Amniotic stem cell (primary cell): ENCODE data around the gene SCN9A.
"Not testable (repeated sequence)": the region's sequence is repeated elsewhere in the genome, so short reads cannot be mapped to it uniquely, and the experiment has no call there.

ENCODE experiments used
- DNase-seq: peaks from one replicate; lab custom pipeline; 2025; lab: John Stamatoyannopoulos, UW

The SCN9A gene

DNA sequence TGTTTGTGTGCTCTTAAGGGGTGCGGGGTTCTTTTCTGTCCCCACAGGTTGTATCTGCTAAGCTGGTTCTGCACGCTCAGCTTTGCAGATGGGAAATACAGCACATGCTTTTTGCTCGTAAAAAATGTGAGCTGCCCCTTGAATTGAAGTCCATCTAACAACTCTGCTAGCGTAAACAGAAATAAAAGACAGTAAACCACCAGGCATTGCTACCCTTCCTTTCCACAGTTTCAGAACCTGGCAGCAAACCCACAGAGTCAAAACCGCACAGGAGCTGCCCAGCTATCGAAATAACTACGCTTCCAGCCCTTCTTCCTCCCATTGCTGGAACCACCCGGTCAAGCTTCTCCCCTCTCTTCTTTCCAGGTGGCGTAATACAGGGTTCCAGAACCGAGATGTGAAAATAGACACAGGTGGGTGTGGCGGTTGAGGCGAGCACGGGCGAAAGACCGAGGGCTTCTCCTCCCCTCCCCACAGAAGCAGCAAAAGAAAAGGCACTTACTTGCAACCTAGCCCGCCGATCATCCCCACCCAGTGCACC, 479 bp downstream of the SCN9A start:
- no peak for DNase-seq

DNA sequence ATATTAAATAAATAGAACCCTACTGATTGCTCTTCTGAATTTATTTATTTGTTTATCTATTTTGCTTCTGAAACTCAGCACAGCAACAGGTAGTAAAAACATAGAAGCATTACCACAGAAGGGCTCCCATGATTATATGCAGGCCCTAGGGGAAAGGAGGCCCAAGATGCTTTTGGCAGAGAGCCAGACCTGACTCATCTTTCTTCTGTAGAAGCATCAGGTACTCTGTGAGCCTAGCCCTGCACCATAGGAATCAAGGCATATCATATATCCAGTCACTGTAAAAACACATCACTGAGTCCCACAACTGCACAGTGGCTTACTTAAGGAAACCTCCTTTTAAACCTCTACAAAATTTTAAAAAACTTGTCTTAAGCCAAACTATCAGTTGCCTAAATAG, 1.8 kb downstream of the SCN9A start:
- peak; percentile 73 for DNase-seq

DNA sequence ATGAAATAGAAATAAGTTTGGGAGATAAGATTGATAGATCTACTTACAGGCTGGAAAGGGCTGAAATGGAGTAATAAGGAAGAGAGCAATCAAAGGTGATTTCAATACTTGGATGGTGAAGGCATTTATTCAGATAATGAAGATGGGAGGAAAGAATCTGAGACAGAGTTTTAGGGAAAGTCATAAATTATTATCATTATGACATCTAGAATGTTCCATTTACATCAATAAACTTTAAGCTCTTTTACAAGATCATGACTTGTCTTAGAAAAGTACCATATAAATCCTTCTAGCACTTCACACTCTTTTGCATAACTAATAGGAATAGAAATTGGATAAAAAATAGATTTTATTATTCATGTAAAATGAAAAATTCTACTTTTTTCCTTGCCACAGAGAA, 2.2 kb downstream of the SCN9A start:
- DNase-seq, result no peak

DNA sequence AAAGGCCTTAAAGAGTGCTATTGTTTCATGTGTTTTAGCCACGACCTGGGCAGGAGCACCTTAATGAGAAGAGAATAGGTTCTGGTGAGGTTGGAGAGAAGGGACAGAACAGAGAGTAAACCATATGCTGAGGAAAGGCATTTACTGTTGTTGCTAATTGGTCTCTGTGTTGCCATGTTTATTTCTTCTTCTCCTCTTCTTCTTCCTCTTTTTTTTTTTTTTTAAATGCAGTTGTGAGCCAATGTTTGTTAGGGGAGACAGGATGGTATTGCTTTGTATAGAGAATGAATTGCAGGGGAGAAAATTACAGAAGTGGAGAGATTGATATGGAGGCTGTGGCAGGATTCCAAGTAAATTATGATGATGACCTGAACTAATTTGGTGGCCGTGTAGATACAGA, 2.6 kb downstream of the SCN9A start:
- no peak for DNase-seq

DNA sequence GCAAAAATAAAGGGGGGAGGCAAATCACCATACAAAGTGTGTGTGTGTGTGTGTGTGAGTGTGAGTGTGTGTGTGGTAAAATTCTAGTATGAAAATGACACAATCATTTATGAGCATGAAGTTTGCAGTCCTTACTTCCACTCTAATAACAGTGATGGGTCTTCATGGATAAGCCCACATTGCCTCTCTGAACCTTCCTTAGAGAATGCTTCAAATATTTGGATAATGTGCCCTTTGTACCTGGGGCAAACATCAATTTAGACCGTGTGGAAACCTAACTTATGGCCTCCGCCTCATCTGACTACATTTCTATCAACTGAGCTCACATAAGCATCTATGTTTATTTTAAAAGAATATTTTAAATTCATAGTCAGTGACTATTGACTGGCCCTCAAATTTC, 3.7 kb downstream of the SCN9A start:
- DNase-seq, result no peak

DNA sequence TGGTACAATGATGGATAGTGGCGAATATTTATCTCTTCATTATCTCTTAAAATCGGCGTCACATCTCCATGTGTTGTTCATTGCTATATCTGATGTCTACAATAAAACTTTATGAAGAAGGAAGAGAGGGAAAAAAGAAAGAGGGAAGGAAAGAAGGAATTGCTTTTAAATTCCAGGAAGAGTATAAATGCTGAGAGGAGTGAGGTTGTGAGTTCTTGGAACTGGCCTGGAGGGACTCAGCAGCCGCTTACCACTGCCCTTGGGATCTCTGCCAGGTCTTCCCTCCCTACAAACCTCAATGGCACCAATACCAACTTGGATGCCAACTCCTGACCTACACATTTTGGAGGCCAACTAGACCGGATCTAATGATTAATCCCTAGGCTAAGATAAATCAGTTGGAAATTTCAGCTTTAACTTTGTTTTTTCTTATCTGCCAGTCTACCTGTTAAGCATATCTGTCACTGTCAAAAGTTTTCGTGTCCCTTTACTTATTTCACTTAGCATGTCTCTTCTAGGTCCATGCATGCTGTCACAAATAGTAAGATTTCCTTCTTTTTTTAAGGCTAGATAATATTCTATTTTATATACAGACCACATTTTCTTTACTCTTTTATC, 9.8 kb downstream of the SCN9A start:
- DNase-seq, result no peak

DNA sequence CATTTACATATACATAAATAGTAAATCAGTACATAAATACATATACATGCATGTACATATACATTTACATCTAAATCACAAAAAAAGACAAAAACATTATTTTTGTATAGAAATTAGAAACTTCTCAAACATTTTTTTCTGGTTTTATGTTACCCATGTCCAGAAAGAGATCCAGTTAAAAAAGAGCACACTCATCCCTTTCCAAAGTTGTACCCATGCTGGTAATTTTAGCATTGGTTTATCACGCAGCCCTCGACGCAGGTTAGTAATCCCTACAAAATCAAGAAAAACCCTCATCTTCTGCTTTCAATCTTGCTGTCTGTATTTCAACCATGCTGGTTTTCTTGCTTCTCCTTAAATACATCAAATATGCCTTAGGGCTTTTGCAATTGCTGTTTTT, 10.5 kb downstream of the SCN9A start:
- no peak for DNase-seq

DNA sequence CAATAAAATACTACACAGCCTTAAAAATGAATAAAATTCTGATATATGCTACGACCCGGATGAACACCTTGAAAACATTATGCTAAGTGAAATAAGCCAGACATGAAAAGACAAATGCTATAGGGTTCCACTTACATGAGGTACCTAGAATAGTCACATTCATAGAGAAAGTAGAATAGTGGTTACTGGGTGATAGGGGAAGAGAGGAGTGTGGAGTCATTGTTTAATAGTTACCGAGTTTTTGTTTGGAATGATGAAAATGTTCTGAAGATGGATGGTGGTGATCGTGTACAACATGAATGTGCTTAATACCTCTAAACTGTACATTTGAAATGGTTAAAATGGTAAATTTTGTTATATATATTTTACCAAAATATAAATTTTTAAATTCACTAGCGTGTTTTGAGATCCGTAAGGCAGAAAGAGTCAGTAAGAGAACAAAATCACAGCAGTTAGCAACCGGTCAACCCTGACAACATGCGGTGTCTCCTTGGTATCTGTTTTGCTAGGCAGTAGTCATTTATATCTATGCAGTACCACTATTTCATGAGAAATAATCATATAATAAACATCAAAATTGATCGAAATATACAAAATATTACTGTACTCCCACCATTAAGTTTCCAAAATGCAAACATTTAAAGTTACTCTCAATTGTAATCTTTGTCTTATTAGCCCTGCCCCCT, 11.1 kb downstream of the SCN9A start:
- DNase-seq, result no peak

DNA sequence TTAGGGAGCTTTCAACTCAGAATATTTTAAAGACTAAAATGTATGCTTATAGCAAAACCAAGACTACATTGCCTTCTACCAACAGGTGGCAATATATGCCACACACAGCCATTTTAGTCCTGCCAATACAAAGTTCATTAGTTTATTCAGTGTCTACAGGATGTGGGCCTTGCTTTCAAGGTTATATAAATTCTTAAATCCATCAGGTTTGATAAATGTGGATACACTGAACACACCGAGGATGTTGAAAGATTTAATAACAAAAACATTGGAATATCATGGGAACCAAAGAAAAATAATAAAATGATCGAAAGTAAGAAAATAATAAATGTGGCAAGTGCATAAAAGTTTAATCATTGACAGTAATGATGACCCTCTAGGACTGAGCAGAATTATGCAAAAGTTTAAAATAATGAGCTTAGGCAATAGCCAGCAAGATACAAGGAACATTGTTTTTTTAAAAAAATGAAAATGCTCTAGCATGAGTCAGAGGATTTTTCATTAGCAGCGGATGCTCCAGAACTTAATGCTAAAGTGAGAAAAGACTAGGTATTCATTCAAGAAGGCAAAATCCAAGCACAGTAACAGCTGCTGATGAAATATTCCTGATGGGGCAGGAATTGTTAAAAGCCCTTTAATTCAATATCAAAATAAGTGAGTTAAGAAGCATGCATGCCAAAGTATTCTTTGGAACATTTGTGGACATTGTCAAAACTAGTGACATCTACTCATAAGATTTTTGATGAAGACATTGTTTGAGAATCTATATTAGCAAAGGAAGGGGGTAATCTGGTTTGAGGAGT, 14.2 kb downstream of the SCN9A start:
- DNase-seq, result no peak

DNA sequence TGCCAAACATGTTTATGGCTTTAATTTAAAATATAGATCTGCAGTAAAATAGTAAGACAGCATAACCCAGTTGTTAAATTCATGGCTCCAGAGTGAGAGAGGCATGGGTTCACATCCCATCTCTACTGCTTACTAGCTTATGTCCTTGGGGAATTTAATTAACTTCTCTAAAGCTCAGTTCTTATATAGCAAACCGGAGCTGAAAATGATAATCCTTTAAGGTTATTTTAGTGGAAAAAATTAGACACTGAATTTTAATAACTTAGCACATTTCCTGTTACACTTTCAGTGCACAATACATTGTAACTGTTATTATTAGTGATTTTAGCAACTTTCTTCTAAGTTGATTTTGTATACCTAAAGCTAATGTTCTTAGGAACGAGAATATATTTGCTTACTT, 14.8 kb downstream of the SCN9A start:
- DNase-seq, result no peak

DNA sequence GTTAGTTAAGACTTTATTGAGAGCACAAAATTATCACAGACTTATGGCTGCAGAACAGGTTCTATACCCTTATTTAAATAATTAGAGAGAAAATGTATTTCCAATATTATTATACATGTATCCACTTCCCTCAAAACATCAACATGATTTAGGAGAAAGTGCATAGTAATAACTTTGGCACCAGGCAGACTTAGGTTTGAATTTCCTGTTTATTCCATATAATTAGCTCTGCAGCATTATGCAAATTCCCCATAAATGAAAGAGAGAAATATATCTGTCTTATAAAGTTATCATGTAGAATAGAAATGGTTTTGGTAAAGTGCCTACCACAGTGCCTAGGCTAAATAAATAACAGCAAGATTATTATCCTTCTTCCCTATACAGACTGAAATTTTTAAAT, 15.3 kb downstream of the SCN9A start:
- no peak for DNase-seq

DNA sequence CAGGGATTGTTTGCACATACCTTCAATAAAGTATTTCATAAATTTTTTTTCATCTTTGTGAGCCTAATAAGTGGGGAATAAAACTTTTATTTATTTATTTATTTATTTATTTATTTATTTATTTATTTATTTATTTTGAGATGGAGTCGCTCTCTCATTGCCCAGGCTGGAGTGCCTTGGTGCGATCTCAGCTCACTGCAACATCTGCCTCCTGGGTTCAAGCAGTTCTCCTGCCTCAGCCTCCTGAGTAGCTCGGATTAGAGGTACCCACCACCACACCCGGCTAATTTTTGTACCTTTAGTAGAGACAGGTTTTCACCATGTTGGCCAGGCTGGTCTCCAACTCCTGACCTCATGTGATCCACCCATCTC, 17.8 kb downstream of the SCN9A start:
- DNase-seq, result not testable (repeated sequence)

DNA sequence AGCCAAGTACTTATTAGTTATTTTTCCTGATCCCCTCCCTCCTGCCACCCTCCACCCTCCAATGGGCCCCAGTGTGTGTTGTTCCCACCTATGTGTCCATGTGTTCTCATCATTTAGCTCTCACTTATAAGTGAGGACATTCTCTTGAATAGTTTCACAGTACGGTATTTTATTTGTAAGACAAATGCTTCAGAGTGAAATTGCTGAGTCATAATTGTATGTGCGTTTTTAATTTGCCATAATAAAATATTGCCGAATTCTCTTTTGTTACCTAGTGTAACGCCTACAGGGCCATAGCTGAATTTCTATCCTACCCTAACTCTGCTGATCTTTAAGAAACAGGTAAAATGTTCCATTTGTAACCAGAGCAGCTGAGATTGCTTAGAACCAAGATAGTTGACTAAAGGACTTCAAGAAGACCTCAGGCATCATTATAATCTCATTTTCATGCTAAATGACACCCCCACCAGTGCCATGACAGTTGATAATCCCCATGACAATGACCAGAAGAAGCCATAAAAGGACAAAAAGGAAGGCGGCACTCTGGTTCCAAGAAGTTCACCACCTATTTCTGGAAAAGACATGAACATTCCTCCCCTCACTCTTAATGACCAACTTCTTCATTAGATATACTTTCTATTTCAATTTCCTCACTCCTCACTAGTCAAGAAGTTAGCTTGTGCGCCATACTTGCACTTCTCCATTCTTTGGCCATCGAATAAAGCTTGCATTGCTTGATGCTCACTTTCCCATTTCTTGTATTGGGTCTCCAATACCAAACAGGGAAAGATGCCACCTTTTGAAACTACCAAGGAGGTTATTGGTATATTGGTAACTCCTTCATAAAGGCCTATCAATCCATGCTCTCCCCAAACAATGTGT, 18.4 kb downstream of the SCN9A start:
- DNase-seq, result no peak

DNA sequence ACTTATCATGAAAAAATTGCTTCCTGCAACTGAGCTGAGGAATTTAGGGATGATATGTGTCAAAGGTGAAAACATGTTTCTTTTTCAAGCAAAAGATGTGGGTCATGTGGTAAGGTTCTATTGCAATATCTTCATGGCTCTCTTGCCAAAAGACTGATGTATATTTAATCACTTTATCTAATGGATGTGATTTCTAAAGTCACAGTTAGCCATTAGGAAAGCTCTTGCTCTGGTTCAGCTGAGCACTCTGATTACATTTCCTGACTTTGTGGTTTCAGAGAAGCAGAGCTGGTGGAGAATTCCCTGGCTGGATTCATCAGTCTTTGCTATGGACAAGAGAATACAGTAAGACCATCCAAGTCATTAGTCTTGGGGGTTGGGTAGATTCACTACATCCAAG, 24.4 kb downstream of the SCN9A start:
- DNase-seq, result no peak

DNA sequence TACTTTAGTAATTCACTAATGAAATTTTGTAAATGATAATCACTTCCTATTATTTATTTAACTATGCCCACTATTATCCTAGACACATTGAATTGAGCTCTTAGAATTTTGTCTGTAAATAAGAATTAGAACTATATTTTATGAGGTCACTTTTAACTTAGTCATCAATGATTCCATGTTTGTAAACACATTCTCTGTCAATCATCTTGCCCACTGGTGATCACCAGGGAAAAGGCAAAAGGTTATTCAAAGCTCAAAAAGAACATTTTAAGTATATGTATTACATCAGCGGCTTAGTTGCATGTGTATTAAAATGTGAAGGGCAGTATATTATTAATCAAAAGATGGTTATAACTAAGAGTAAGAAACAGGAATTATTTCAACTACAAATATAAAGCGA, 25.2 kb downstream of the SCN9A start:
- no peak for DNase-seq

DNA sequence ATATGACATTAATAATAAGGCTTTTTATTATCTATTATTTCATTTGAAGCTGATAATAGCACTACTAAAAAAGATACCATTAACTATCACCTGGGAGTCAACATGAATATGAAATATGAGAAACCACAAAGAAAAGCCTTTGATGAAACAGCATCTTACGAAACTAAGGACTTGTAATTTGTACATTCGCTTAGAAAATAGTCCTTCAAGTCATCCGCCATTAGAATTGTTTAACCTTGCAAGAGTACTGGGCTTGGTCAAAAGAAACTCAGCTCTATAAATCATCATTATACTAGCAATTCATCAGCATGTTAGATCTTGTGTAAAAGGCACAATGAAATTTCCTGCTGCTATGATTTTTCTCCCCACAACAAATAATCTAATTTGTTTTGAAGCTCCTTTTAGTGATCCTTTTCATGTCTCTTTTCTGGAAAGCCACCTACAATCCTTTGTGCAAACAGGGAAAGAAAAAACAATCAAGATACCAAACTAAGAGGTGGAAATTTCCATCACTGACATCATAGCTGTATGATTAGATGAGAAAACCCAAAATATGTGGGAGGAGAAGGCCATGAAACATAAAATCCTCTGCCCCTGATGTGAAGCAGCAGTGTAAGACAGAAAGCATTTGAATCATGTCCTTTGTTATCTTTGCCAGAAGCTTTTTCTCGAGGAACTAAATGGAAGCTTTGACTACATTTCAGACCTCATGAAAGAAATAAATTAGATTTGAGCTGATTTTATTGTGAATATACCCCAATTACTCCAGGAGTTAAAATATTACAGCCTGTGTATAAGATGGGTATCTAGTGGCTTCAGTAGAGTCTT, 31.2 kb downstream of the SCN9A start:
- DNase-seq, result no peak

DNA sequence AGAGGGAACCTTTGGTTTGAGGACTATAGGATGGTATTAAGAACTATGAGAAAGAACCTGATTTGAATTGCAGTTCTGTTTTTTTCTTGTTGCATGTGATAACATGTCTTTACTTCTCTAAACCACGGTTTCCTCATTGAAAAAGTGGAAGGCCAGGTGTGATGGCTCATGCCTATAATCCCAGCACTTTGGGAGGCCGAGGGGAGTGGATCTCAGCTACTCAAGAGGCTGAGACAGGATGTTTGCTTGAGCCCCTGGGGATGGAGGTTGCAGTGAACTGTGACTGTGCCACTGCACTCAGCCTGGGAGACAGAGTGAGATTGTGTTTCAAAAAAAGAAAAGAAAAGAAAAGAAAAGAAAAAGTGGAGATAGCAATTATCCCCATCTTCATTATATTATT, 32.3 kb downstream of the SCN9A start:
- DNase-seq, result no peak

DNA sequence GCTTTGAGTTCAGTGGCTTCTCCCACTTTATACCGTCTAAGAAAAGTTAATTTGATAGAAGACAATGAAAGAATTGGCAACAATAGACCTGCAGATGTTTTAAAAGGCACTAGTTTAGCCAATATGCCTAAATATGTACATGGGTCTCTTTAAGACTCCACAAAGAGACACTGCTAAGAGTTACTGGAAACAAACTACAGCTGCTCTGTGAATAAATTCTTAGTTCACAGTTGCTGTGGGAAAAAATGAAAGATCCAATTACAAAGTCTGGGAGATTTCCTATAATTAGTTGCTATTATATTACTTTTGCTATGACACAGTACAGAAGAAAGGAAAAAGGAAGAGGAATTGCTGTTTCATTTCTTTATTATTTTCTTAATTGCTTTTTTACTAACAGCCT, 34.3 kb downstream of the SCN9A start:
- DNase-seq, result no peak

DNA sequence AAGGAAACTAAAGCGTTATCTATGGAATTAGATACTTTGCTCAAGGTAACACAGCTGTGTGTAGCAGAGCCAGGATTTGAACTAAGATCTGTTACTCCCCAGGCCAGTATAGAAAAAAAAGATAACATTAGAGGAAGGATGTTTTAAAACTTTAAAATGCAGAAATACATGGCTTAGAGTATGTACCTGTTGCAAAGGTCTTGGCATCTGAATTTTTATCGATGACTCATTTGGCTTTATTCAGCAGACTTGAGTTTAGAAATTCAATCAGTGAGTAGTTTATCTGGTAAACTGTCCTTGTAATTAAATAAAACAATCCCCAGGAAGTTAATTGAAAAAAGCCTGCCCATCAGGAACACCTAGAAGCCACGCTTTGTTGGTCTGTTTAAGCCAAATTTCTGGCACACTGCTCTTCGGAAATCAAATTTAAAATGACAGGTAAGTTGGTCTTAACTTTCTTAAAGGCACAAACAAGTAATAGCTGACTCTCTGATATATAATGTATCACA, 36.9 kb downstream of the SCN9A start:
- no peak for DNase-seq

DNA sequence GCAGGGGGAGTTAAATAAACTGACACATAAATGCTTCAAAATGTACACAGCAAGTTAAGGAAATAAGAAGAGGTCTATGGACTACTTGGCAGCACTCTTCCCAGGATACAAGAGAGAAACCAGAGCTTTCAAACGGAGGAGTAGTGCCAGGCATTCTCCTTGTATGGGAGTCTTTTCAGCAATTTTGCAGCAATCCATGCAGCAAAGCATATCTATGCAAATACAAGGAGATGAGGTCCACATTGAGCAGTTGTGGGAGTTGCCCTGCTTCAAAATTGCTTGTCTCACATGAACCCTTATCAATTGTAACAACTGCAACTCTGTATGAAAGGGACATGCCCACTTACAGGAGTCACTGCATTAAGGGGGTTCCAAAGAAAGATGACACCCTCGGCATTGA, 37.8 kb downstream of the SCN9A start:
- DNase-seq, result no peak

DNA sequence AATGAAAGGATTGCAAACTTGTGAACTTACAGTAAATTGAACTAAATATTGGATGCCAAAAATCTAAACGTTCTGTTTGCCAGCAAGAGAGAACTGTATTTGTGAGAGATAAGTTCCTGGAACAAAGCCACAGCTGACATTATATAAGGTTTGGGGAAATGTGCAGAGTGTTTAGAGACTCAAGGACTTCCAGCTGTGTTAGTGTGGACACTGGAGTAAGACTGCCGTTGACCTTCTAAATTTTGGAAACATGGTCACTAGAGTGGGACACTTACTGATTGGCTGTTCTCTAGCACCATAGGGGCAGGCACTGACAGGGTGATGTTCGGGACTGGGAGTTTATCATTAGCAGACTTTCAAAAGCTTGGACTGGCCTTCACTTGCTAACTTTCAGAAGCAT, 40.5 kb downstream of the SCN9A start:
- DNase-seq, result no peak
